HCT116 (cell line): Measurements from ENCODE around the gene DPH1. TPM values are rescaled to one million over a fixed set of nuclear protein-coding genes. Genes with fewer than 3 reads are reported as not detected.

Experiments used
- ATAC-seq: fragments of 200-7000 bp; cut with Tn5 transposase; 2 replicates; pipeline ENCODE4 v1.9.1; 2020; ENCODE audit warnings: mild to moderate bottlenecking, moderate library complexity
- BruUV-seq: library from RNA; stranded (reverse); fragments of 400-500 nt; replicated peaks from 2 replicates; lab custom pipeline; 2021; lab: Mats Ljungman, UMichigan
- CTCF ChIA-PET: fragments of 300-600 bp; sonication (Branson Sonifier 250); formaldehyde crosslinking; loops from one replicate; lab custom pipeline; 2021; ENCODE audit warnings: antibody characterized with exemption; lab: Charles Lee
- POLR2A ChIA-PET: fragments of 300-600, 350-600 bp; sonication (Branson Sonifier 250); formaldehyde crosslinking; loops from one replicate; lab custom pipeline; 2021; ENCODE audit warnings: antibody characterized with exemption; lab: Charles Lee
- RAD21 ChIA-PET, 2 experiments: fragments of 300-600 bp; sonication (Branson Sonifier 250); formaldehyde crosslinking; loops; one replicate each; lab custom pipeline; 2023; ENCODE audit warnings: low total read pairs in 2 of 2; ENCODE audit not compliant: uncharacterized antibody in 2 of 2, unreplicated experiment in 2 of 2, low non-redundant PET in 1 of 2; lab: Charles Lee
- DNase-seq: peaks from one replicate; pipeline ENCODE4 v3.0.0-alpha.2; 2010; ENCODE audit warnings: low read depth, low spot score
- H2AFZ ChIP-seq: fragments of 200-600 bp; shearing (Covaris generic), sonication (generic); 2 replicates; pipeline ENCODE4 v1.6.1; 2017; ENCODE audit warnings: low read depth, mixed run types, mixed read lengths, antibody characterized with exemption, low read length; ENCODE audit not compliant: poor library complexity, severe bottlenecking
- H3K27ac ChIP-seq: 2 replicates; pipeline ENCODE4 v1.5.1; 2012; ENCODE audit warnings: low read depth, low read length
- H3K27me3 ChIP-seq: fragments of 200-600 bp; sonication (generic); 2 replicates; pipeline ENCODE4 v1.6.1; 2016; ENCODE audit warnings: mixed run types, low read length, mixed read lengths; ENCODE audit not compliant: insufficient read depth
- H3K36me3 ChIP-seq, 2 experiments: fragments of 200-500 bp in 1 of 2; fragments of 200-600 bp in 1 of 2; sonication (Bioruptor generic) in 1 of 2; sonication (generic) in 1 of 2; 2 replicates each; pipeline versions ENCODE4 v1.5.1 to v1.6.1; 2014 to 2016; ENCODE audit warnings: low read length in 2 of 2, inconsistent platforms in 1 of 2, mixed read lengths in 1 of 2, mixed run types in 1 of 2; ENCODE audit not compliant: insufficient read depth in 2 of 2, control insufficient read depth in 1 of 2
- H3K4me1 ChIP-seq, 2 experiments: fragments of 200-600 bp in 1 of 2; sonication (generic) in 1 of 2; 2 replicates each; pipeline versions ENCODE4 v1.5.1 to v1.6.1; 2012 to 2017; ENCODE audit warnings: low read length in 2 of 2, inconsistent platforms in 1 of 2, mild to moderate bottlenecking in 1 of 2, mixed read lengths in 1 of 2, mixed run types in 1 of 2, moderate library complexity in 1 of 2; ENCODE audit not compliant: insufficient read depth in 2 of 2, control insufficient read depth in 1 of 2
- H3K4me2 ChIP-seq: fragments of 200-600 bp; sonication (generic); 2 replicates; pipeline ENCODE4 v1.6.1; 2017; ENCODE audit warnings: mixed run types, low read length, mixed read lengths
- H3K4me3 ChIP-seq, 2 experiments: fragments of 200-600 bp in 1 of 2; sonication (generic) in 1 of 2; replicated peaks in 1 of 2; 2 replicates each; pipeline ENCODE4 v1.5.1; 2011 to 2016; ENCODE audit warnings: low read length in 2 of 2, control low read depth in 1 of 2, low read depth in 1 of 2, mild to moderate bottlenecking in 1 of 2, mixed read lengths in 1 of 2, mixed run types in 1 of 2
- H3K79me2 ChIP-seq: fragments of 200-600 bp; sonication (generic); 2 replicates; pipeline ENCODE4 v1.6.1; 2017; ENCODE audit warnings: mild to moderate bottlenecking, mixed run types, low read length, moderate library complexity, mixed read lengths; ENCODE audit not compliant: insufficient read depth
- H3K9ac ChIP-seq: fragments of 200-600 bp; sonication (generic); 2 replicates; pipeline ENCODE4 v1.6.1; 2016; ENCODE audit warnings: low read length, mixed read lengths
- H3K9me2 ChIP-seq: fragments of 200-600 bp; sonication (generic), shearing (Covaris generic); 2 replicates; pipeline ENCODE4 v1.6.1; 2017; ENCODE audit warnings: mixed run types, mild to moderate bottlenecking, moderate library complexity; ENCODE audit not compliant: insufficient read depth
- H3K9me3 ChIP-seq, 2 experiments: fragments of 200-500 bp in 1 of 2; fragments of 200-600 bp in 1 of 2; sonication (Bioruptor generic) in 1 of 2; sonication (generic) in 1 of 2; 2 replicates each; pipeline ENCODE4 v1.6.1; 2014 to 2017; ENCODE audit warnings: low read length in 2 of 2, mixed read lengths in 2 of 2, inconsistent platforms in 1 of 2, low read depth in 1 of 2, mild to moderate bottlenecking in 1 of 2, mixed run types in 1 of 2, moderate library complexity in 1 of 2; ENCODE audit not compliant: control insufficient read depth in 1 of 2, insufficient read depth in 1 of 2
- H4K20me1 ChIP-seq: fragments of 200-600 bp; sonication (generic), shearing (Covaris generic); 2 replicates; pipeline ENCODE4 v1.6.1; 2017; ENCODE audit warnings: mixed run types, mild to moderate bottlenecking, moderate library complexity; ENCODE audit not compliant: insufficient read depth
- CBX3 ChIP-seq: IDR thresholded peaks from 2 replicates; pipeline ENCODE4 v1.6.1; 2012; ENCODE audit warnings: low read depth
- CEBPB ChIP-seq: IDR thresholded peaks from 2 replicates; pipeline ENCODE4 v1.6.1; 2012; ENCODE audit warnings: low read depth
- CTCF ChIP-seq, 3 experiments: fragments of 200-600 bp in 1 of 3; sonication (generic) in 1 of 3; IDR thresholded peaks in 2 of 3; conservative IDR thresholded peaks in 1 of 3; 2 replicates each; pipeline ENCODE4 v1.5.1; 2012 to 2017; ENCODE audit warnings: low read depth in 2 of 3, low read length in 2 of 3, antibody characterized with exemption in 1 of 3, borderline replicate concordance in 1 of 3, control low read depth in 1 of 3, mild to moderate bottlenecking in 1 of 3, mixed read lengths in 1 of 3, mixed run types in 1 of 3, moderate library complexity in 1 of 3; ENCODE audit not compliant: insufficient read depth in 1 of 3
- EGR1 ChIP-seq: IDR thresholded peaks from 2 replicates; pipeline ENCODE4 v1.6.1; 2012; ENCODE audit warnings: low read depth
- ELF1 ChIP-seq: IDR thresholded peaks from 2 replicates; pipeline ENCODE4 v1.6.1; 2012; ENCODE audit warnings: low read depth, borderline replicate concordance
- EZH2 ChIP-seq: fragments of 200-600 bp; sonication (generic); IDR thresholded peaks from 2 replicates; pipeline ENCODE4 v1.6.1; 2017; ENCODE audit warnings: antibody characterized with exemption, mixed run types
- JUND ChIP-seq: IDR thresholded peaks from 2 replicates; pipeline ENCODE4 v1.6.1; 2012
- POLR2A ChIP-seq: IDR thresholded peaks from 2 replicates; pipeline ENCODE4 v1.7.0; 2011; ENCODE audit warnings: borderline replicate concordance; ENCODE audit not compliant: insufficient read depth, insufficient read length; ENCODE audit errors: extremely low read depth
- POLR2AphosphoS5 ChIP-seq: IDR thresholded peaks from 2 replicates; pipeline ENCODE4 v1.6.1; 2011; ENCODE audit warnings: mild to moderate bottlenecking, low read depth, low read length, moderate library complexity
- SIN3A ChIP-seq: IDR thresholded peaks from 2 replicates; pipeline ENCODE4 v1.6.1; 2012; ENCODE audit warnings: low read depth
- SRF ChIP-seq: IDR thresholded peaks from 2 replicates; pipeline ENCODE4 v1.6.1; 2012; ENCODE audit warnings: low read depth
- YY1 ChIP-seq: IDR thresholded peaks from 2 replicates; pipeline ENCODE4 v1.6.1; 2011; ENCODE audit warnings: low read length, low read depth, moderate library complexity, mild to moderate bottlenecking; ENCODE audit not compliant: insufficient replicate concordance; ENCODE audit errors: extremely low read depth
- ZFX ChIP-seq: fragments of 450-650 bp; IDR thresholded peaks from 2 replicates; pipeline ENCODE4 v1.6.1; 2017
- intact Hi-C: fragments of 100-400 bp; cut with micrococcal nuclease; formaldehyde crosslinking; loops from 2 replicates; pipeline ENCODE4 v1.10.0; 2022
- total RNA-seq: library from RNA; stranded (reverse); gene quantifications from one replicate; pipeline ENCODE4 v1.2.1, GENCODE V29; 2021; ENCODE audit not compliant: unreplicated experiment
- TF ChIP-seq, protein P1 (sequence below): IDR thresholded peaks from 2 replicates; pipeline ENCODE4 v1.6.1; 2012
- TF ChIP-seq, protein P2 (sequence below): IDR thresholded peaks from 2 replicates; pipeline ENCODE4 v1.6.1; 2012; ENCODE audit warnings: low read depth

Gene DPH1
- total RNA-seq, 1 experiment from 2014 or later = 47.2 TPM

DNA sequence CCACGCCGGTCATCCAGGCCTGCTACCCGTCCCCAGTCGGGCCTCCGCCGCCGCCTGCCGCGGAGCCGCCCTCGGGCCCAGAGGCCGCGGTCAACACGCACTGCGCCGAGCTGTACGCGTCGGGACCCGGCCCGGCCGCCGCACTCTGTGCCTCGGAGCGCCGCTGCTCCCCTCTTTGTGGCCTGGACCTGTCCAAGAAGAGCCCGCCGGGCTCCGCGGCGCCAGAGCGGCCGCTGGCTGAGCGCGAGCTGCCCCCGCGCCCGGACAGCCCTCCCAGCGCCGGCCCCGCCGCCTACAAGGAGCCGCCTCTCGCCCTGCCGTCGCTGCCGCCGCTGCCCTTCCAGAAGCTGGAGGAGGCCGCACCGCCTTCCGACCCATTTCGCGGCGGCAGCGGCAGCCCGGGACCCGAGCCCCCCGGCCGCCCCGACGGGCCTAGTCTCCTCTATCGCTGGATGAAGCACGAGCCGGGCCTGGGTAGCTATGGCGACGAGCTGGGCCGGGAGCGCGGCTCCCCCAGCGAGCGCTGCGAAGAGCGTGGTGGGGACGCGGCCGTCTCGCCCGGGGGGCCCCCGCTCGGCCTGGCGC is 27.3 kb downstream of the DPH1 start:
- Histone ChIP-seq H3K4me2 (no peak overlapping the region), H3K9me3 (no peaks in the 10 kb centered on the region), H3K27me3 (no peaks in the 10 kb centered on the region), H3K4me3 (no peak overlapping the region), H3K4me1 (peaks cover 0 to 14% of the 10 kb centered on the region in 2 experiments; a peak in 3 of 4 replicates), H3K9me2 (no peaks in the 10 kb centered on the region), H3K27ac (no peak overlapping the region), H4K20me1 (no peaks in the 10 kb centered on the region), H3K9ac (no peak overlapping the region), H3K36me3 (no peaks in the 10 kb centered on the region), H2AFZ (no peak overlapping the region), H3K79me2 (no peaks in the 10 kb centered on the region)
- no peak for ATAC-seq
- POLR2A ChIA-PET = no interaction called here
- BruUV-seq = no TSS peak
- intact Hi-C loops = no loop called here
- CTCF ChIA-PET = interaction anchor here (0.5 to 8.0 kb wide), 4 partner anchors 165 to 188 kb away, joined by 3 to 200 read pairs (median 5); no protein-coding TSS in a partner anchor
- TF ChIP-seq, protein P1, sequence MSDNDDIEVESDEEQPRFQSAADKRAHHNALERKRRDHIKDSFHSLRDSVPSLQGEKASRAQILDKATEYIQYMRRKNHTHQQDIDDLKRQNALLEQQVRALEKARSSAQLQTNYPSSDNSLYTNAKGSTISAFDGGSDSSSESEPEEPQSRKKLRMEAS = no peak
- no peak for TF ChIP-seq POLR2A
- TF ChIP-seq POLR2AphosphoS5 = no peak
- TF ChIP-seq CBX3 = no peak
- no peak for TF ChIP-seq EZH2
- no peak for TF ChIP-seq ZFX
- TF ChIP-seq ELF1 = no peak
- TF ChIP-seq, protein P2, sequence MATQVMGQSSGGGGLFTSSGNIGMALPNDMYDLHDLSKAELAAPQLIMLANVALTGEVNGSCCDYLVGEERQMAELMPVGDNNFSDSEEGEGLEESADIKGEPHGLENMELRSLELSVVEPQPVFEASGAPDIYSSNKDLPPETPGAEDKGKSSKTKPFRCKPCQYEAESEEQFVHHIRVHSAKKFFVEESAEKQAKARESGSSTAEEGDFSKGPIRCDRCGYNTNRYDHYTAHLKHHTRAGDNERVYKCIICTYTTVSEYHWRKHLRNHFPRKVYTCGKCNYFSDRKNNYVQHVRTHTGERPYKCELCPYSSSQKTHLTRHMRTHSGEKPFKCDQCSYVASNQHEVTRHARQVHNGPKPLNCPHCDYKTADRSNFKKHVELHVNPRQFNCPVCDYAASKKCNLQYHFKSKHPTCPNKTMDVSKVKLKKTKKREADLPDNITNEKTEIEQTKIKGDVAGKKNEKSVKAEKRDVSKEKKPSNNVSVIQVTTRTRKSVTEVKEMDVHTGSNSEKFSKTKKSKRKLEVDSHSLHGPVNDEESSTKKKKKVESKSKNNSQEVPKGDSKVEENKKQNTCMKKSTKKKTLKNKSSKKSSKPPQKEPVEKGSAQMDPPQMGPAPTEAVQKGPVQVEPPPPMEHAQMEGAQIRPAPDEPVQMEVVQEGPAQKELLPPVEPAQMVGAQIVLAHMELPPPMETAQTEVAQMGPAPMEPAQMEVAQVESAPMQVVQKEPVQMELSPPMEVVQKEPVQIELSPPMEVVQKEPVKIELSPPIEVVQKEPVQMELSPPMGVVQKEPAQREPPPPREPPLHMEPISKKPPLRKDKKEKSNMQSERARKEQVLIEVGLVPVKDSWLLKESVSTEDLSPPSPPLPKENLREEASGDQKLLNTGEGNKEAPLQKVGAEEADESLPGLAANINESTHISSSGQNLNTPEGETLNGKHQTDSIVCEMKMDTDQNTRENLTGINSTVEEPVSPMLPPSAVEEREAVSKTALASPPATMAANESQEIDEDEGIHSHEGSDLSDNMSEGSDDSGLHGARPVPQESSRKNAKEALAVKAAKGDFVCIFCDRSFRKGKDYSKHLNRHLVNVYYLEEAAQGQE = no peak
- TF ChIP-seq CEBPB = no peak
- TF ChIP-seq EGR1 = no peak
- no peak for TF ChIP-seq JUND
- no peak for TF ChIP-seq SRF
- TF ChIP-seq YY1 = no peak
- no peak for TF ChIP-seq CTCF (IDR thresholded peaks at IDR 0.05 in 2 of 3, conservative IDR thresholded peaks at IDR 0.05 in 1 of 3; ENCODE audit: borderline replicate concordance in 1 of 3, insufficient read depth in 1 of 3, low read depth in 2 of 3, low read length in 2 of 3)
- no peak for TF ChIP-seq SIN3A
- RAD21 ChIA-PET = interaction anchor here (0.6 to 1.0 kb wide), 2 partner anchors 21 to 188 kb away, joined by 3 to 4 read pairs; no protein-coding TSS in a partner anchor
- no peak for DNase-seq
